H1 (cell line): ENCODE results near the gene TFEC. TPM values are rescaled to one million over a fixed set of nuclear protein-coding genes. Genes with fewer than 3 reads are reported as not detected.

Experiments
- CTCF ChIA-PET: fragments of 300-600 bp; sonication (Branson Sonifier 250); formaldehyde crosslinking; loops from one replicate; lab custom pipeline; 2021; ENCODE audit not compliant: partially characterized antibody; lab: Charles Lee
- POLR2A ChIA-PET: fragments of 300-600 bp; sonication (Branson Sonifier 250); formaldehyde crosslinking; loops from one replicate; lab custom pipeline; 2021; ENCODE audit warnings: inconsistent platforms; ENCODE audit not compliant: partially characterized antibody; lab: Charles Lee
- DNase-seq, 2 experiments: peaks; one replicate each; pipeline versions ENCODE4 v3.0.0 to v3.0.0-alpha.2; 2010 to 2022; ENCODE audit warnings: low spot score in 2 of 2, low read depth in 1 of 2, mixed read lengths in 1 of 2
- FAIRE-seq: peaks from 2 replicates; lab custom pipeline; 2011; peaks lifted over from hg19 to GRCh38; lab: Jason Lieb, UNC
- H2AFZ ChIP-seq: 2 replicates; pipeline ENCODE4 v1.8.1; 2012; ENCODE audit warnings: low read length, inconsistent platforms
- H2AK5ac ChIP-seq: 2 replicates; pipeline ENCODE4 v1.6.1; 2013; ENCODE audit warnings: low read depth, low read length
- H2BK120ac ChIP-seq: replicated peaks from 2 replicates; pipeline ENCODE3; 2013; ENCODE audit warnings: low read depth, low read length, inconsistent platforms
- H2BK12ac ChIP-seq: 2 replicates; pipeline ENCODE4 v1.6.1; 2013; ENCODE audit warnings: low read depth, low read length
- H2BK15ac ChIP-seq: 2 replicates; pipeline ENCODE4 v1.6.1; 2013; ENCODE audit warnings: low read length
- H2BK20ac ChIP-seq: 2 replicates; pipeline ENCODE4 v1.6.1; 2013; ENCODE audit warnings: low read length
- H2BK5ac ChIP-seq: 2 replicates; pipeline ENCODE4 v1.6.1; 2013; ENCODE audit warnings: low read depth, low read length
- H3K14ac ChIP-seq: 2 replicates; pipeline ENCODE4 v1.6.1; 2013; ENCODE audit warnings: inconsistent platforms; ENCODE audit not compliant: insufficient read length
- H3K18ac ChIP-seq: 2 replicates; pipeline ENCODE4 v1.6.1; 2013; ENCODE audit warnings: low read length; ENCODE audit errors: extremely low read depth
- H3K23ac ChIP-seq: 2 replicates; pipeline ENCODE4 v1.6.1; 2013; ENCODE audit warnings: inconsistent platforms; ENCODE audit not compliant: insufficient read length
- H3K23me2 ChIP-seq: 2 replicates; pipeline ENCODE4 v1.6.1; 2013; ENCODE audit warnings: low read depth, low read length
- H3K27ac ChIP-seq: 2 replicates; pipeline ENCODE4 v1.6.1; 2011; ENCODE audit warnings: low read depth, low read length, inconsistent platforms
- H3K27me3 ChIP-seq, 4 experiments: replicated peaks in 1 of 4; 1 replicate in 1 of 4; 2 replicates in 3 of 4; pipeline versions ENCODE4 v1.6.1 to v1.8.1; 2011 to 2013; ENCODE audit warnings: low read length in 3 of 4, mild to moderate bottlenecking in 3 of 4, inconsistent platforms in 2 of 4, mixed read lengths in 2 of 4, moderate library complexity in 1 of 4; ENCODE audit not compliant: control insufficient read depth in 3 of 4, insufficient read depth in 3 of 4; ENCODE audit errors: extremely low read depth in 1 of 4
- H3K36me3 ChIP-seq, 4 experiments: 2 replicates each; pipeline versions ENCODE4 v1.6.1 to v1.8.1; 2011 to 2013; ENCODE audit warnings: mild to moderate bottlenecking in 4 of 4, low read length in 3 of 4, moderate library complexity in 2 of 4, control low read depth in 1 of 4, inconsistent platforms in 1 of 4; ENCODE audit not compliant: insufficient read depth in 4 of 4, control insufficient read depth in 2 of 4
- H3K4ac ChIP-seq: replicated peaks from 2 replicates; pipeline ENCODE3; 2013; ENCODE audit warnings: low read length, low read depth, mixed read lengths, inconsistent platforms; ENCODE audit not compliant: insufficient read length
- H3K4me1 ChIP-seq, 4 experiments: replicated peaks in 1 of 4; 1 replicate in 1 of 4; 2 replicates in 3 of 4; pipeline versions ENCODE4 v1.6.1 to v1.8.1; 2011 to 2013; ENCODE audit warnings: low read length in 3 of 4, inconsistent platforms in 2 of 4, mixed read lengths in 1 of 4; ENCODE audit not compliant: insufficient read depth in 4 of 4, control insufficient read depth in 3 of 4
- H3K4me2 ChIP-seq, 2 experiments: 2 replicates each; pipeline versions ENCODE4 v1.6.1 to v1.8.1; 2011 to 2013; ENCODE audit warnings: low read depth in 2 of 2, low read length in 2 of 2, control low read depth in 1 of 2, inconsistent platforms in 1 of 2, mild to moderate bottlenecking in 1 of 2; ENCODE audit not compliant: insufficient read depth in 1 of 2
- H3K4me3 ChIP-seq, 4 experiments: fragments of 200-600, 300-600 bp in 1 of 4; sonication (generic), shearing (Covaris generic), sonication (Bioruptor Twin) in 1 of 4; 2 replicates each; pipeline versions ENCODE4 v1.5.1 to v1.8.1; 2011 to 2016; ENCODE audit warnings: low read length in 4 of 4, low read depth in 3 of 4, control low read depth in 2 of 4, inconsistent platforms in 2 of 4, mild to moderate bottlenecking in 2 of 4, mixed read lengths in 1 of 4, moderate library complexity in 1 of 4; ENCODE audit not compliant: insufficient read depth in 2 of 4; ENCODE audit errors: extremely low read depth in 1 of 4
- H3K56ac ChIP-seq: replicated peaks from 2 replicates; pipeline ENCODE3; 2013; ENCODE audit warnings: low read depth, mild to moderate bottlenecking, mixed read lengths, low read length, inconsistent platforms; ENCODE audit not compliant: insufficient read length
- H3K79me1 ChIP-seq: 2 replicates; pipeline ENCODE4 v1.6.1; 2013; ENCODE audit warnings: low read depth, low read length, control low read depth
- H3K79me2 ChIP-seq, 2 experiments: 2 replicates each; pipeline versions ENCODE4 v1.6.1 to v1.8.1; 2012 to 2013; ENCODE audit warnings: low read length in 2 of 2, mild to moderate bottlenecking in 2 of 2, inconsistent platforms in 1 of 2; ENCODE audit not compliant: insufficient read depth in 2 of 2, control insufficient read depth in 1 of 2
- H3K9ac ChIP-seq, 4 experiments: replicated peaks in 1 of 4; 1 replicate in 1 of 4; 2 replicates in 3 of 4; pipeline versions ENCODE4 v1.6.1 to v1.8.1; 2011 to 2013; ENCODE audit warnings: low read depth in 3 of 4, low read length in 3 of 4, control low read depth in 2 of 4, mild to moderate bottlenecking in 2 of 4, moderate library complexity in 2 of 4, inconsistent platforms in 1 of 4; ENCODE audit errors: extremely low read depth in 1 of 4
- H3K9me3 ChIP-seq, 2 experiments: 2 replicates each; pipeline versions ENCODE4 v1.6.1 to v1.8.1; 2012 to 2013; ENCODE audit warnings: mild to moderate bottlenecking in 2 of 2, moderate library complexity in 2 of 2, control low read depth in 1 of 2, inconsistent platforms in 1 of 2, low read depth in 1 of 2, low read length in 1 of 2, mixed read lengths in 1 of 2; ENCODE audit not compliant: insufficient read depth in 2 of 2
- H4K20me1 ChIP-seq, 2 experiments: replicated peaks in 1 of 2; 2 replicates each; pipeline versions ENCODE3 to v1.8.1; 2011 to 2013; ENCODE audit warnings: inconsistent platforms in 2 of 2, low read length in 2 of 2, mild to moderate bottlenecking in 1 of 2; ENCODE audit not compliant: insufficient read depth in 2 of 2, control insufficient read depth in 1 of 2
- H4K5ac ChIP-seq: 2 replicates; pipeline ENCODE4 v1.6.1; 2013; ENCODE audit warnings: low read length, low read depth, mixed read lengths, inconsistent platforms; ENCODE audit not compliant: insufficient read length
- H4K8ac ChIP-seq: 2 replicates; pipeline ENCODE4 v1.8.0; 2013; ENCODE audit warnings: mild to moderate bottlenecking, moderate library complexity, low read length, inconsistent platforms; ENCODE audit not compliant: insufficient read depth; ENCODE audit errors: extremely low read depth
- H4K91ac ChIP-seq: replicated peaks from 2 replicates; pipeline ENCODE3; 2013; ENCODE audit warnings: low read length, mixed read lengths, inconsistent platforms; ENCODE audit not compliant: insufficient read length
- BCL11A ChIP-seq, 2 experiments: IDR thresholded peaks; one replicate each; pipeline ENCODE4 v1.6.1; 2011; ENCODE audit warnings: low read depth in 2 of 2, low read length in 2 of 2, mild to moderate bottlenecking in 2 of 2
- CBX8 ChIP-seq: fragments of 300-800, 300-1000 bp; sonication (generic); IDR thresholded peaks from 2 replicates; pipeline ENCODE4 v1.7.1; 2016; ENCODE audit warnings: low read depth, low read length, borderline replicate concordance
- FOSL1 ChIP-seq: IDR thresholded peaks from 2 replicates; pipeline ENCODE4 v1.6.1; 2011; ENCODE audit warnings: mild to moderate bottlenecking, low read depth, low read length, moderate library complexity; ENCODE audit not compliant: insufficient read depth
- GABPA ChIP-seq: IDR thresholded peaks from 2 replicates; pipeline ENCODE4 v1.6.1; 2011; ENCODE audit warnings: mild to moderate bottlenecking, low read length, moderate library complexity, borderline replicate concordance; ENCODE audit not compliant: insufficient read depth
- RBBP5 ChIP-seq: IDR thresholded peaks from 2 replicates; pipeline ENCODE4 v1.7.1; 2012; ENCODE audit warnings: low read depth, mild to moderate bottlenecking, inconsistent platforms, low read length, moderate library complexity, borderline replicate concordance
- SRF ChIP-seq: IDR thresholded peaks from 2 replicates; pipeline ENCODE4 v1.6.1; 2011; ENCODE audit warnings: mild to moderate bottlenecking, low read depth, low read length, moderate library complexity
- TBP ChIP-seq: IDR thresholded peaks from 2 replicates; pipeline ENCODE4 v1.6.1; 2011; ENCODE audit warnings: low read depth, low read length, improper control_type of control experiment
- ZNF274 ChIP-seq: IDR thresholded peaks from 2 replicates; pipeline ENCODE4 v1.7.0; 2012; ENCODE audit warnings: low read length, borderline replicate concordance; ENCODE audit errors: extremely low read depth
- WGBS, 2 experiments: shearing (Covaris generic) in 1 of 2; methylation state at CpG; one replicate each; pipeline versions ENCODE4 v1.1.6 to v1.1.7; 2013 to 2015; ENCODE audit warnings: low lambda C conversion rate in 2 of 2, mixed read lengths in 2 of 2, inconsistent platforms in 1 of 2, low coverage in 1 of 2, missing lambda C conversion rate in 1 of 2; ENCODE audit not compliant: insufficient replicate concordance in 2 of 2, insufficient coverage in 1 of 2, insufficient read length in 1 of 2; ENCODE audit errors: extremely low coverage in 1 of 2, missing lambda C conversion rate in 1 of 2; 5-methylcytosine and 5-hydroxymethylcytosine counted together
- polyA plus RNA-seq, 7 experiments: library from polyadenylated mRNA; depleted of rRNA in 3 of 7; stranded (reverse) in 5 of 7; unstranded in 2 of 7; fragments of >200 nt in 5 of 7; fragments of 200-250 nt in 2 of 7; gene quantifications; 1 replicate in 5 of 7; 2 replicates in 1 of 7; 4 replicates in 1 of 7; pipeline versions ENCODE4 v1.2.1 to v1.2.3, GENCODE V29; 2011 to 2013; ENCODE audit warnings: missing spikeins in 2 of 7, mixed read lengths in 2 of 7
- total RNA-seq: library from RNA; stranded (reverse); fragmentation: NEBNext Ultra II Directional; extraction: Animal tissue kit (Norgen Biotek cat#: 25700); gene quantifications from 2 replicates; pipeline ENCODE4 v1.2.1, GENCODE V29; 2021

Gene TFEC
- total and polyA plus RNA-seq, 2 of the 8 experiments (the other 6 are each of a cell fraction or from before 2014, with no cell fraction given): not detected

DNA sequence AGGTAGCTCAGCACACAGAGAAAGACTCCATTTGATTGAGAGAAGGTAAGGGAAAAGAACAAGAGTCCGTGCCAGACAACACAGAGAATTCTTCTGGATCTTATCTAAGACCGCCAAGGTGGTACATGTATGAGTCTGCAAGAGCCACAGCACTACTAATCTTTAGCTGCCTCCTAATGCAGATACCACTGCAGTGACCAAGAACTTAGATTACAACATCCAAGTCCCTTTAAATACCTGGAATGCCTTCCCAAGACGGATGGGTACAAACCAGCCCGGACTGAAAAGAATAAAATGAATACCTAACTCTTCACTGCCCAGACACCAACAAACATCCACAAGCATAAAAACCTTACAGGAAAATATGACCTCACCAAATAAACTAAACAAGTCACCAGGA is 33.3 kb downstream of the TFEC start:
- H3K23me2 ChIP-seq: no peaks in the 10 kb centered on the region
- WGBS, 2 experiments: 81% methylated on average over 4 of the region's 4 CpGs; no CpG with 5 or more reads in 1 of the 2 experiments

More for the DNA sequence above, 33.3 kb downstream of the TFEC start:
- Histone ChIP-seq H4K91ac (no peak overlapping the region), H2BK120ac (no peak overlapping the region), H3K56ac (no peak overlapping the region), H3K4me1 (no peaks in the 10 kb centered on the region), H3K4ac (no peak overlapping the region), H4K20me1 (no peaks in the 10 kb centered on the region), H2AFZ (0 out of 2 replicates have a peak overlapping the region, but pooled peaks have one; percentile 65), H3K18ac (no peak overlapping the region), H4K8ac (no peak overlapping the region), H3K4me2 (no peak overlapping the region), H4K5ac (no peak overlapping the region), H3K27ac (no peak overlapping the region), H3K9ac (no peak overlapping the region), H3K79me2 (no peaks in the 10 kb centered on the region)
- CTCF ChIA-PET: no interaction called here
- FAIRE-seq: no peak
- POLR2A ChIA-PET: interaction anchor here (0.6 kb wide), 1 partner anchor 257 kb away, joined by 3 read pairs; no protein-coding TSS in a partner anchor
- no peak for TF ChIP-seq GABPA
- TF ChIP-seq FOSL1: no peak
- no peak for TF ChIP-seq RBBP5
- TF ChIP-seq BCL11A (IDR thresholded peaks at IDR 0.05; ENCODE audit: low read depth in 2 of 2, low read length in 2 of 2): no peak
- TF ChIP-seq ZNF274: no peak
- no peak for TF ChIP-seq CBX8
- TF ChIP-seq SRF: no peak
- TF ChIP-seq TBP: no peak
- TF ChIP-seq, all 59 proteins: peak for 0
- Histone ChIP-seq H3K36me3 (no peaks in the 10 kb centered on the region), H3K23ac (no peak overlapping the region), H2BK15ac (no peak overlapping the region), H3K14ac (no peak overlapping the region), H3K9me3 (no peaks in the 10 kb centered on the region), H2BK12ac (no peak overlapping the region), H2AK5ac (no peak overlapping the region), H2BK5ac (no peak overlapping the region), H3K27me3 (no peaks in the 10 kb centered on the region), H2BK20ac (no peak overlapping the region), H3K4me3 (no peak overlapping the region), H3K79me1 (no peaks in the 10 kb centered on the region)
- no peak for DNase-seq
